HepG2 (cell line): Measurements from ENCODE around the gene CAPN8. TPM values are rescaled to one million over a fixed set of nuclear protein-coding genes. Genes with fewer than 3 reads are reported as not detected.

ENCODE experiments used
- CTCF ChIP-seq: sonication (generic); formaldehyde crosslinking; IDR thresholded peaks from 2 replicates; pipeline ENCODE4 v1.5.0; 2020; ENCODE audit warnings: mild to moderate bottlenecking, missing genetic modification reagents, moderate library complexity
- HDAC6 ChIP-seq: fragments of 200-600 bp; sonication (generic); IDR thresholded peaks from 2 replicates; pipeline ENCODE4 v1.7.0; 2017; ENCODE audit warnings: mild to moderate bottlenecking, antibody characterized with exemption, low read length, low read depth
- IKZF4 ChIP-seq: sonication (generic); formaldehyde crosslinking; IDR thresholded peaks from 2 replicates; pipeline ENCODE4 v1.5.1; 2020; ENCODE audit warnings: borderline replicate concordance, mild to moderate bottlenecking, low read depth, missing genetic modification reagents; ENCODE audit errors: not compliant biosample characterization
- TFDP1 ChIP-seq: IDR thresholded peaks from 2 replicates; pipeline ENCODE4 v1.6.1; 2016; ENCODE audit warnings: missing compliant biosample characterization, missing genetic modification reagents, borderline replicate concordance
- THAP8 ChIP-seq: sonication (generic); formaldehyde crosslinking; IDR thresholded peaks from 2 replicates; pipeline ENCODE4 v1.5.1; 2020; ENCODE audit warnings: missing genetic modification reagents, mild to moderate bottlenecking, borderline replicate concordance
- ZNF354B ChIP-seq: sonication (generic); formaldehyde crosslinking; IDR thresholded peaks from 2 replicates; pipeline ENCODE4 v1.8.0; 2022; ENCODE audit warnings: mild to moderate bottlenecking, missing genetic modification reagents
- ZNF850 ChIP-seq: sonication (generic); formaldehyde crosslinking; conservative IDR thresholded peaks from 2 replicates; pipeline ENCODE4 v1.9.0; 2021; ENCODE audit warnings: mild to moderate bottlenecking, missing genetic modification reagents
- polyA plus RNA-seq, 8 experiments: library from polyadenylated mRNA; depleted of rRNA in 3 of 8; stranded (reverse) in 7 of 8; unstranded in 1 of 8; fragments of >200 nt; fragmentation: Illumina TruSeq in 4 of 8; extraction: Trizol in 4 of 8; gene quantifications; 2 replicates each; pipeline versions ENCODE4 v1.2.1 to v1.2.3, GENCODE V29; 2011 to 2016; ENCODE audit warnings: low read depth in 4 of 8, missing spikeins in 1 of 8, mixed read lengths in 1 of 8; ENCODE audit not compliant: insufficient read depth in 1 of 8
- total RNA-seq, 5 experiments: library from RNA; depleted of rRNA; stranded (reverse); fragments of >200 nt; fragmentation: Illumina TruSeq; extraction: Trizol; gene quantifications; 2 replicates each; pipeline ENCODE4 v1.2.3, GENCODE V29; 2016; ENCODE audit warnings: low read depth in 1 of 5
- TF ChIP-seq, protein P1 (sequence below): sonication (generic); formaldehyde crosslinking; IDR thresholded peaks from 2 replicates; pipeline ENCODE4 v1.4.0; 2020; ENCODE audit warnings: missing genetic modification reagents, mild to moderate bottlenecking, borderline replicate concordance
- TF ChIP-seq, protein P2 (sequence below): sonication (generic); formaldehyde crosslinking; IDR thresholded peaks from 2 replicates; pipeline ENCODE4 v1.4.0; 2020; ENCODE audit warnings: missing genetic modification reagents

Gene CAPN8
- total and polyA plus RNA-seq, 2 of the 13 experiments (the other 11 are each of a cell fraction or from before 2014, with no cell fraction given) = 0.20 to 0.25 TPM

GRCh38 chr1:223539750-223540149, 125.8 kb downstream of the CAPN8 start (continued):
- TF ChIP-seq, protein P1, sequence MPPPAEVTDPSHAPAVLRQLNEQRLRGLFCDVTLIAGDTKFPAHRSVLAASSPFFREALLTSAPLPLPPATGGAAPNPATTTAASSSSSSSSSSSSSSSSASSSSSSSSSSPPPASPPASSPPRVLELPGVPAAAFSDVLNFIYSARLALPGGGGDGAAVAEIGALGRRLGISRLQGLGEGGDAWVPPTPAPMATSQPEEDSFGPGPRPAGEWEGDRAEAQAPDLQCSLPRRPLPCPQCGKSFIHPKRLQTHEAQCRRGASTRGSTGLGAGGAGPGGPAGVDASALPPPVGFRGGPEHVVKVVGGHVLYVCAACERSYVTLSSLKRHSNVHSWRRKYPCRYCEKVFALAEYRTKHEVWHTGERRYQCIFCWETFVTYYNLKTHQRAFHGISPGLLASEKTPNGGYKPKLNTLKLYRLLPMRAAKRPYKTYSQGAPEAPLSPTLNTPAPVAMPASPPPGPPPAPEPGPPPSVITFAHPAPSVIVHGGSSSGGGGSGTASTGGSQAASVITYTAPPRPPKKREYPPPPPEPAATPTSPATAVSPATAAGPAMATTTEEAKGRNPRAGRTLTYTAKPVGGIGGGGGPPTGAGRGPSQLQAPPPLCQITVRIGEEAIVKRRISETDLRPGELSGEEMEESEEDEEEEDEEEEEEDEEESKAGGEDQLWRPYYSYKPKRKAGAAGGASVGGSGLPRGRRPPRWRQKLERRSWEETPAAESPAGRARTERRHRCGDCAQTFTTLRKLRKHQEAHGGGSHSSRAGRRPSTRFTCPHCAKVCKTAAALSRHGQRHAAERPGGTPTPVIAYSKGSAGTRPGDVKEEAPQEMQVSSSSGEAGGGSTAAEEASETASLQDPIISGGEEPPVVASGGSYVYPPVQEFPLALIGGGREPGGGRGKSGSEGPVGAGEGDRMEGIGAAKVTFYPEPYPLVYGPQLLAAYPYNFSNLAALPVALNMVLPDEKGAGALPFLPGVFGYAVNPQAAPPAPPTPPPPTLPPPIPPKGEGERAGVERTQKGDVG = no peak
- TF ChIP-seq ZNF850 (CRISPR knock-in tag) = no peak
- no peak for TF ChIP-seq HDAC6
- no peak for TF ChIP-seq THAP8 (CRISPR knock-in tag)
- TF ChIP-seq, protein P2, sequence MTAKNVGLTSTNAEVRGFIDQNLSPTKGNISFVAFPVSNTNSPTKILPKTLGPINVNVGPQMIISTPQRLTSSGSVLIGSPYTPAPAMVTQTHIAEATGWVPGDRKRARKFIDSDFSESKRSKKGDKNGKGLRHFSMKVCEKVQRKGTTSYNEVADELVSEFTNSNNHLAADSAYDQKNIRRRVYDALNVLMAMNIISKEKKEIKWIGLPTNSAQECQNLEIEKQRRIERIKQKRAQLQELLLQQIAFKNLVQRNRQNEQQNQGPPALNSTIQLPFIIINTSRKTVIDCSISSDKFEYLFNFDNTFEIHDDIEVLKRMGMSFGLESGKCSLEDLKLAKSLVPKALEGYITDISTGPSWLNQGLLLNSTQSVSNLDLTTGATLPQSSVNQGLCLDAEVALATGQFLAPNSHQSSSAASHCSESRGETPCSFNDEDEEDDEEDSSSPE (CRISPR knock-in tag) = no peak
- TF ChIP-seq TFDP1 (CRISPR knock-in tag) = no peak
- no peak for TF ChIP-seq ZNF354B (CRISPR knock-in tag)
- no peak for TF ChIP-seq CTCF (CRISPR knock-in tag)
- TF ChIP-seq IKZF4 = no peak
- TF ChIP-seq, all 625 proteins: peak for 0
